ENCODE results near the gene NLRP1.

Gene NLRP1

DNA sequence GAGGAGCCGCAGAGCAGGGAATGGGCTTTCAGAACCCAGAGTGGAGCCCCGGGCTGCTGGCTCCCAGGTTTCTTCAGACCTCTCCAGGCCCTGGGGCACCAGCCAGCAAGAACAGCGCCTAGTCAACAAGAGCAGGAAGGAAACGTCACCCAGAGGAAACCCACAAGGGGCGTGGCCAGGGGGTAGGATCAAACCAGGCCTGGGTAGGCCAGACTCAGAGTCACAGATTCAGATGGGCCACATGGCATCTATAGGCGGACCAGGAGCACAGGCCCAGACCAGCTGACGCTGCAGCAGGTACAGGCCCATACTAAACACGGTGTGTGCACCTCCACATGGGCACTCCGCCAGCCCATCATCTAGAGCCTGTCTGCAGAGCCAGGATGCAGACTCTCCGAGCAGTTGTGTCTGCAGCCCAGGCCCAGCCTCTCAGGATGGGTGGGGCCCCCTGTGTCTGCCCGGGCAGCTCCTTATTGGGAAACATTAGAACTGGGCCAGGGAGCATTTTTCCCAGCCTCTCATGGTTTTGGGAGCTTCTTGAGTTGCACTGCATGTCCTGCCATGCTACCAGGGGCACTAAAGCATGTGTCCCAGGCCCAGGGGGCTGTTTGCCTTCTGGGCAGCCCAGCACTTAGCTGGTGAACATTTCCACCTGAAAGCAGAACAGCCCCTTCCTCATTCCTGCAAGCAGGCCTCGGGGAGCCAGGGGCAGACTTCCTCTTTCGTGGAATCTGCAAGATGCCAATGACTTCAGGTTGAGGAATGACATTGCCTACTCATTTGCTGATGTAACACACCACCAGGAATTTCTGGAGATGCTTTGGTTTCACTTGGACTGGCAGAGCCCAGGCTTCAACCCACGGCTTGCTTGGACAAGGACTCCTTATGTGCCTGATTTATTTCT, at the start of gene NLRP1:
NLRP1 (minus strand) TSS at position 127 of the 904 bp plus-strand sequence. CDS start 552 bp downstream, outside the sequence.
- no peak for DNase-seq

DNA sequence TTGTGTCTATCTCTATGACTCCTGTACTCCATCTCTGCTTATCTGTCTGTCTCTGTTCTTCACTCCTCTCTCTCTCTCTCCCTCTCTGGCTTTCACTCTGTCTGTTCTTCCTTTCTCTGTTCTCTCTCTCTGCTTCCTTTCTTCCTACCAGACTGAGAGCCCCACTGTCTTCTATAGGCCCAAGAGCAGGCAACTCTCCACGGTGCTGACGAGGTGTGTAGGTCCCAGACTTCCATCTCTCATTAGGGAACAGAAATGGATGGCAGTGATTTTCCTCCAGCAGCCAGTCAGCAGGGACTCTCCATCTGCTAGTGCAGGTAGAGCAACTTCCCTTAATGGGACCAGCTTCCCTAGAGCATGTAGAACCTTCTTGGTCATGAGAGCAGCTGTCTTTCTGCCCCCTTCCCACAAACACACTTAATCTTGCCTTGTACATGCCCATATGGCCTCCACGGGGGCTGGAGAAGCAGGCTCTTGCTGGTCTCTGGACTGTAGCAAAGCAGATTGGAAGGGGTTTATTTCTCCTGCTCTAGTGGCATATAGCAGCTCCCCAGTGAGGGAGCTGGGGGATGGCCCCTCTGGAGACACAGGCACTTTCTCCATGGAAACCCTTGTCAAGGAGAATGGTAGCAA, 47.8 kb upstream of the NLRP1 start:
- no peak for DNase-seq

DNA sequence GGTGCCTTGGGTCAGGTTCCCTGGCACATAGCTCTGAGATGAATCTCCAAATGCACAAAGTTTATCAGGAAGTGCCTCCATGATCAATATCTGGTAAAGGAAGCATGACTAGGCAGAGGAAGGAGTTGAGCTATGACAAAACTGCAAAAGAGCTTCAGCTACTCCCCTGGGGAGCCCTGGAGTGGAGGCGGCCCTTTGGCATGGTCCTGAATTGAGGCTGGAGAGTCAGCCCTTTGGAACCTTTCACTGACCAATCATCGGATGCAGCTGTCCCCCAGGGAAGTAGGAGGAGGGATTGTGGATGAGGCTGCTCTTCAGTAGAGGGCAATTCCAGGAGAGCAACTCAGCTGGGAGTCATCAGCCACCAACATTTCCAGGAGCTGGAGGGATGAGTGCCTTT, 46.1 kb upstream of the NLRP1 start:
- DNase-seq: no peak

DNA sequence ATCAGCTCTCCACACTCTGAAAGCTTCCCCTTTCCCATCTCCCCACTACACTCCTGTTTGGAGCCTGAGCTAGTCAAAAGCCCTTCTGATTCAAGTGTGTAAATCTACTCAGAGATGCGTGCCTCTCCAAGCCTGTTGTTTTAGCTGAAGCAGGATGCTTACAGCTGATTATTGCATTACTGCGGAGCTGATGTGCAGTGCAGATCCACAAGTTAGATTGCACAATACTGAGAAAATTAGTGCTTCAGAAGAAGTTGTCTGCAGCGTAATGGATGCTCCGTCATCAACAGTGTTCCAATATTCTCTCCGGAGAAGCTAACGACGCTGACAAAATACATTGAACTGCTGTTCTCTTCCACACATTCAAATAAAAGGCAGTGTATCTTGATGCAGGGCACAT, 44.8 kb upstream of the NLRP1 start:
- no peak for DNase-seq

DNA sequence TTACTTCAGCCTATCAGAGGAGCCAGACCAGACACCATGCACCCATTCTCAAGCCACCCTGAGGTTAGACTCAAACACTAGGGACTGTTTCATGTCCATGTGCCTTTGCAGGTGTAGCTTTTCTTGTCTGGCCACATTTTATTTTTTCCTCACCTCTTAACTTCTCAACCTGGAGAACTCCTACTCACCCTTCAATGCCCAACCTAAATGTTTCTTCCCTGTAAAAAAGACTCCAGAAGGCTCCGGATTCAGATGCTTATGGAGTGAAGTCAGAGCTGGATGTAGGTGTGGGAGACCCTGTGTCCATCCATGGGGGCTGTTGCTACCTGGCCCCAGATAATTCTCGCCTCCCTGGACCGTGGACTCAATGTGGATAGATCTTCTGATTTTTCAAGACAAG, 44.0 kb upstream of the NLRP1 start:
- no peak for DNase-seq

DNA sequence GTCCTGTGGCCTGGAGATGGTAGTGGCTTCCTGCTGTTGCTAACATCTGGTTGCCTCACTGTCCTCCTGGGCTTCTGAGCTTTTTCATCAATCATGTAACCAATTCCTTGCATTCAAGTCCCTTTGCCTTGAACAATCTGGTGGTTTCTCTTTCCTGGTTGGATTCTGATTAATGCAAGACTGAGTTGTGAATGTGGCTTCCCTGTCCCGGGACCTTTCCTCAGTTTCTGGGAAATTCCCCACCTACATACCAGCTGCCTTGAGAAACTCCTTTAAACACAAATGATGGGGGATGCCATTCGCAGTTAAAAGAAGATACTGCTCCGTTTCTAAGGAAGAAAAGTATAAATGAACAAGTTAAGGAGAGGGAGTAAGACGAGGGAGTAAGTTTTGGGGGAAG, 39.9 kb upstream of the NLRP1 start:
- DNase-seq: no peak

DNA sequence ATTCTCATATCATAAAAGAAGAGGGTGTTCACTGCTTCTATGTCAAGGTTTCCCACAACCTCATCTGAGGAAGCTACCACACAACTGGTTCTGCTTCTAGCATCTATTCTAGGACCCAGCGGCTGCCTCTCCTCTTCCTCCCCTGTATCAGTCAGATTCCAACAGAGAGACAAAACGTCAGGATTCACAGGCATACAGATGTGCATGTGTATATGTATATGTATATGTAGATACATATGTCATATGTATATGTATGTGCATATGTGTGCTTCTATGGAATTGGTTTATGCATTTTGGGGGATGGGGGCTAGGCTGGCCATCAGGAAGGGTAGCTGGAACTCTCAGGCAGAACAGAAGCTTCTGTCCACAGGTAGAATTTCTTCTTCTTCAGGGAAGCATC, 37.4 kb upstream of the NLRP1 start:
- DNase-seq: no peak

DNA sequence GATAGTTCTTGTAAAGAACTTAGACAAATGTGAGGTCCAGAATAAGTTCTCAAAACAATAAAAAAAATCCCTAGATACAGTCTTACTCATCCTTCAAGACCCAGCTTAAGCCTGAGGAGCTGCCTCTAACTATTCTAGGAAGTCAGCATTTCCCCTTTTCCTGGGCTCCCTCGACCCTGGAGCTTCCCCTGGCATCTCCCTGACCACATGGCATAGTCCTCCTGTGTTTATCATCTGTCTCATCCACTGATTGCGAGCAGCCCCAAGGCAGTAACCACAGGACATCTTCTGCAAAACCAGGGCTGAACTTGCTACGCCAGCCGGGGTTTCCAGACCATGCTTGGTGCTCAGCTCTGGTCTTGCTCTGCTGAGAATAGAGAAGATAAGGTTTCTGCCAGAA, 36.7 kb upstream of the NLRP1 start:
- DNase-seq: no peak

DNA sequence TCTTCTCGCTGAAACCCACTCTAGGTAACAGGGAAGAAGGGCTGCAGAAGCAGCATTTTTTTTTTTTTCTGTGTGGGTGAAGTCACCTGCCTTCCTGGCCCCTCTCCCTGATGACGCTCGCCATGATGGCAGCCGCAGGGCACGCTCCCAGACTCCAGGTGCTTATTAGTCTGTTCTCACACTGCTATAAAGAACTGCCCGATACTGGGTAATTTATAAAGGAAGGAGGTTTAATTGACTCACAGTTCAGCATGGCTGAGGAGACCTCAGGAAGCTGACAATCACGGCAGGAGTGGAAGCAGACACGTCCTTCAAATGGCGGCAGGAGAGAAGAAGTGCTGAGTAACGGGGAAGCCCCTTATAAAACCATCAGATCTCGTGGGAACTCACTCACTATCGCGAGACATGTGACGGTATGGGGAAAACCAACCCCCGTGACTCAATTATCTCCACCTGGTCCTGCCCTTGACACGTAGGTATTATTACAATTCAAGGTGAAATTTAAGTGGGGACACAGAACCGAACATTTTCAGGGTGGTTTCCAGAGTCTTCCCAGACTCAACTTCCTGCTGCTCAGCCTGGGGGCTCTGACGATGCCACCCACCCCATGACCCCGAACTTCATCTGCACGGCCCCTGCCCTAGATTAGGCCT, 34.9 kb upstream of the NLRP1 start:
- no peak for DNase-seq

DNA sequence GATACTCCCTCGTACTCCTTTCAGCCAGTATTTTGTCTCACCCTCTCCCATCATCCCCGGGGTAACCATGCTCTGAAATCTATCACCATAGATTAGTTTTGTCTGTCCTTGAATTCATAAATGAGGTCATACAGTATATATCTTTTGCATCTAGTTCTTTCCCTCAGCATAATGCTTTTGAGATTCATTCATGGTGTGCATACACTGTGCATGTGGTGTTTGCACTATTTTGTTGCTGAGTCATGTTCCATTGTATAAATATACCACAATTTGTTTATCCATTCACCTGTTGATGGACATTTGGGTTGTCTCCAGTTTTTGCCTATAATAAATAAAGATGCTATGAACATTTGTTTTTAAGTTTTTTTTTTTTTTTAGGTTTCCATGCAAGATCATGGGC, 34.2 kb upstream of the NLRP1 start:
- DNase-seq: no peak

DNA sequence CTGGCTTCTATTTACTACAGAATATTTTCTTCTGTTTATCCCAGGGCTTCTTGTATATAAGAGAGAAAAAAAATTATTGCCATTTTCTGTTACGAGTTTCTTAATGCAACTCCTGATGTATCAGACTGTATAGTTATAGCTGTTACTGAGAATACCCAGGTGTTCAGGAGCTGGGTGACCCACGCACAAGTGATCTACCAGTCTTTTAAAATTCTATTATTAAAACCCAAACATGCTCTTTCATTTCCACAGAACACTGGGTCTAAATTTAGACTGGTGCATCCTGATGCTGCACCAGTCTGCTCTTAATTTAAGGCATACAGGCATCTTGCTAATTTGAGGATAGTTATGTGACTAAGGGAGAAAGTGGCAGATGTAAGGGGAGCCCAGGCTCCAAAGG, 31.2 kb upstream of the NLRP1 start:
- no peak for DNase-seq

DNA sequence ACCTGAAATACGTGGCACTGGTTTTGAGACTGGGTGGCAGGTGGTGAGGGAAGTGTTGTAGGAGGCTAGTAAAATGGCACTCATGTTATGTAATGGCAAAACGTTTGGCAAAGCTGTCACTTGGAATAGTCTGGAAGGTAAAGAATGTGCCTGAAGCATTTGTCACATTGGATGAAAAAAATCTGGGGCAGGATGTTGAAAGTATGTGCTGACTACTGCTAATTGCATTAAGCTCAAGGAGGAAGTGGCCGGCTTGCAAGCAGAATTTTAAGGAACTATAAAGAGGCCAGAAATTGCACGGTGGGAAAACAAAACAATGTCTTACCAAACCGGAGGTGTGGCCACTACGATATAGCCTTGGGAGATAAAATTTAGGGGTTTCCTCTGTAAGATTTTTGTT, 26.6 kb upstream of the NLRP1 start:
- DNase-seq: no peak

DNA sequence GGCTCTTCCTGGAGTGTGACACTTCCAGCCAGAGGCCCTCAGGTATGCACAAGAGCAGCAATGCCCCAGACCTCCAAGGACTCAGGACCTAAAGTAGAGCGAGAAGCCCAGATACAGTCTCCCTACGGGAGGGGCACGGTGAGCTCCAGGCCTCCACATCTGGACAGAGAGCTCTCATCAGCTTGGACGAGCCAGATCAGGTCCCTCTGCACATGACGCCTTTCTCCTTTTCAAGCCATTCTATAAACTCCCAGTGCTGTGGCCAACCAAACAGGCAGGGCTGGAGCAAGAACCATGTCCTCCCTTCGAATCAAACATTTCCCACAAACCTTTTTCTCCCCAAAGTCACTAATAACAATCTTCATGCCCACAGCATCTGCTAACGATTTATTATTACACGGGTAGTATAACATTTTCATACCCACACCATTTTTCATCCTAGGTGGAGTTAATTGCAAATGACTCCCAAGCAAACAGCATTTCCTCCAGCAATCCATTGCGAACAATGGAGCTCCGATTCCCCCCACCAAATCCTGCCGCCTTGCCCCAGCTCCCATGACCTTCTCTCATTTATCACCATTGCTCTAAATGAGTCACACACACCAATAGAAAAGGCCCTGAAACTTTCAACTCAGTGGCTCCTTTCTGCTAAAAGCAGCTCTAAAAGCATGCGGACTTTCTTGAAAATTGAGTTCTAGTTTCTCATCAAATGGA, 24.2 kb upstream of the NLRP1 start:
- DNase-seq: no peak

DNA sequence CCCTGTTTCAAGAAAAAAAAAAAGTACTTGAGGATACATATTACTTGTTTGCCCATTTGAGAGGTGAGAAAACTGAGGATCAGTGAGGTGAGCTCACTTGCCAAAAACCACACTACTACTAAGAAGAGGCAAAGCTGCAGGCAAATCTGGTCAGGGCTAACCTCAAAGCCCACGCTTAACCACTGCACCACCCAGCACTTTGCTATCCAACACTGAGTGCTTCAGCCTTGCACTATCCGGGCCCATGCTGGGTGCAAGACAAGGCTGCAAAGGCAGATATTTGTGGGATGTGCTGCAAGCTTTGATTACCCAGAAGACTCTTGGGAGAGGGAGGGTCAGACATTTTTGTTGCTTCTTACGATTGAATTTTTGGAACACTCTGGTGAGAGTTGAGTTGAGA, 23.6 kb upstream of the NLRP1 start:
- no peak for DNase-seq

DNA sequence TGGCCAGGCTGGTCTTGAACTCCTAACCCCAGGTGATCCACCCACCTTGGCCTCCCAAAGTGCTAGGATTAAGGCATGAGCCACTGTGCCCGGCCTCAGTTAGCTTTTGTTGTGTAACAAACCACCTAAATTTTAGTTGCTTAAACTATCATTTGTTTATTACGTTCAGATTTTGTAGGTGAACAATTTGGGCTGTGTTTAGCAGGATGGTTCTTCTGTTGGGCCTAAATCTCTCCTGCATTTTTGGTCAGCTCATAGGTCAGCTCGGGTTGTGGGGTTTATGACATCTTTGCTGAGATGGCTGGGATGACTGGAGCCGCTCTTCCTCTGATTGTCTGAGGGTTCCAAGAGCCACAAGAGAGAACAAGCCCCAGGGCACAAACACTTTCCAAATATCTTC, 21.1 kb upstream of the NLRP1 start:
- no peak for DNase-seq

DNA sequence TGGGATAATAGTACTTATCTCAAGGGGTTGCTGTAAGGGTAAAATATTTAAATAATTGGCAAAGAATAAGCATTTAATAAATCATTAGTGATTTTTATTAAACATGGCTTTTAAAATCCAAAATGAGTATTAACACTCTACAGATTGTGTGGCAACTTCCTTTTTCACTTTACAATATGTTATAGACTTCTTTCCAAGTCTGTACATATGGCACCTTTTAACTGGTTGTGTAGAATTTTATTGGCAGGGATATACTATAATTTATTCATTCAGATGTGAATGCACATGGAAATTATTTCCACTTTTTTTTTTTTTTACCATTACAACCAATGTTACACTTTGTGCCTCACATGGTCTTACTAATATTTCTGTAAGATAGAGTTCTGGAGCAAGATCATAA, 15.7 kb upstream of the NLRP1 start:
- DNase-seq: peak in 1 of 2 experiments; percentile 7

DNA sequence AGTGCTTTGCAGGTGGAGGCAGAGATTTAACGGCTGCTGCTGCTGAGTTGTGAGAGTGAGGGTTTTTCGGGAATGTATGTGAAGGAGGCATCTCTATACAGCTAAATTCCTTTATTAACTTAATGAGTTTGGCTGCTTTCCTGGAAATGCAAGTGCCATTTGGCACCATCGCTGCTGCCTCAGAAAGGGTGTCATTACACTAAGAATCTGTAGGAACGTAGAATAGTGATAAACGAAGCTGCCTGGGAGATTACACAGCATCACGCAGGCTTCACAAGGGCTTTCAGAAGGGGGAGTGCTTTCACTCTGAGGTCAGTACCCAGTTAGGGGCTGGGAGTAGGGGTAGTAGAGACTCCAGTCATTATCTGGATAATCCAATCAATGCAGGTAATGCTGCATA, 14.1 kb upstream of the NLRP1 start:
- peak; percentile 19 to 62 for DNase-seq

DNA sequence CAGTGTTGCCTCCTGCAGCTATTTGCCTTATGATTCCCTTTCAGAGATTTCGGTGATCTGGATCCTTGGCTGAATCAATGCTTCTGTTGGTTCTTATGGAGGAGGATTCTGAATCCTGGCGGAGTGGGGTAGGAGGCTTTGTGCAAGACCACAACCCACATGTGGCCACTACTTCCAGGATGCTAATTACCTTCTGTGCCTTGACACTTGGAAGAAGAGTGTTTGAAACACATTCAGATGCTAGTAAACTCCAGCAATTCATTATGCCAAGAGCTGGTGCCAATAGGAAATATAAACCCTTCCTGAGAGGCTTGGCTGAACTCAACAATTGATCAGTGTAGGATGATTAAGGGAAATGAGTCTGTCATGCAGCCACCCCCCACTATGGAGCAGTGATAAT, 12.1 kb upstream of the NLRP1 start:
- peak in 1 of 2 experiments; percentile 37 for DNase-seq

DNA sequence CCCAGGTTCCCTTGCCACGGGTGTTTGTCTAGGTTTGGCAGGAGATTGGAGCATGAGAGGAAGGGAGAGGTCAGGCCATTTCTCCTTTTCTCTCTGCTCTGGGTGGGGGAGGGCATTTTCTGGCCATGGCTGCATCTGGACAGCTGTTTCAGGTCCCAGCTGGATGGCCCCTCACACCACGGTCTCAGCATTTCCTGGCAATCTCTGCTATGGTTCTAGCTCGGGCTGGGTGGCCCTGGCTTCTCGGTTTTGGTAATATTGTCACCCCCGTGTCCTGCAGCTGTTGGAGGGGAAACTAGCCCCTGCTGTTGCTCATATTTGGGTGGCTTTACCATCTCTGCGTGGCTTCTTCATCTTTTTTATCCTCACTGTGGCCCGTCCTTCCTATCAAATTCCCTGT, 11.5 kb upstream of the NLRP1 start:
- no peak for DNase-seq

DNA sequence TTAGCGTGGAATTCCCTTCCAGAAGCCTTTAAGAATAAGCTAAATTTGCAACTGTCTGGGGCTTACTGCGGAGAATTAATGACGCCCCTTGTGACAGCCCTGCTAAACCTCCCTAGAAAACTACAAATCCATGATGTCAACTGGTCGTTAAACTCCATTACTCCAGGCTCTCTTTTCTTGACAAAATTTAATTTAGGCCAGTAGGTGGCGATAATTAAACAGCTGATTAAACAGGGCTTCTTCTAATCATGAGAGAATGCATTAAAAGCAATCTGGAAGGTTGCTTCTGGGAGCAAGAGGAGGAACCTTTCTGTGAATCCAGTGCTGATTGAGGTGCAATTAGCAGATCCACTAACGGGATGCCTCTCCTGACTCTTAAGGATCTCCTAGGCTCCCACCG, 8.1 kb upstream of the NLRP1 start:
- peak; percentile 55 to 72 for DNase-seq

DNA sequence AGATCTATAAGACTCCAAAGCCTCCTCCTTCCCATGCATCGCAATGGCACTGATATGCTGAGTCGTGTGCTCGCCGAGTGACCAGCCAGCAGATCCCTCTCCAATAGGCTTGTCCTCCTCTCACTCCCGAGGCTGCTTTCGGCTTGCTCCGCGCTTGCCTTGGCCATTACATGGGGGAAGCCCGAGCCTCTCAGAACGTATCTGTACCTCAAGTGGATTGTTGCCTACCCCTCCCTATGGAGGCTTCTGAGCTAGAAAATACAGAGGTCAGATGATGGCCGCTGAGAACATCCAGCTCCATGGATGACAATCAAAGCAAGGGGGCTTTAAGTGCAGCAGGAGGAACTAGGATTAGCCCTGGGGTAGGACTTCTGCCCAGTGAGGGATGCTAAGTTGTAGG, 7.7 kb upstream of the NLRP1 start:
- DNase-seq: no peak

DNA sequence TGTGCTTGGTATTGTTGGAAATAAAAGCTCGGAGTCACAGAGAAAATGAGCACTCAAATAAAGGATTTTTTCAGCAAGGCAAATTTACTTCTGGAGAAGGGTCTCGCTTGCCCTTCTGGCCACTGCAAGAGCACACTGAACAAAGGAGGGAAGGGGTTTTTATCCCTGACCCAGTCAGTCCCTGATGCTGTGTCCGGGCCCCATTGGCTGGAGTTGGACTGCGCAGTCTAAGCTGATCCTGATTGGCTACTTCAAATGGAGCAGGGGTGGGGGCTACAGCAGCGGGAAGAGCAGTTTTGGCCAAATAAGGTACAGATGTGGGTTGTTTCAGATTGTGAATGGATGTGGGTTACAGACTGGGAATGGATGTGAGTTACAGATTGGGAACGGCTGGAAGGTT, 4.3 kb upstream of the NLRP1 start:
- DNase-seq: no peak

DNA sequence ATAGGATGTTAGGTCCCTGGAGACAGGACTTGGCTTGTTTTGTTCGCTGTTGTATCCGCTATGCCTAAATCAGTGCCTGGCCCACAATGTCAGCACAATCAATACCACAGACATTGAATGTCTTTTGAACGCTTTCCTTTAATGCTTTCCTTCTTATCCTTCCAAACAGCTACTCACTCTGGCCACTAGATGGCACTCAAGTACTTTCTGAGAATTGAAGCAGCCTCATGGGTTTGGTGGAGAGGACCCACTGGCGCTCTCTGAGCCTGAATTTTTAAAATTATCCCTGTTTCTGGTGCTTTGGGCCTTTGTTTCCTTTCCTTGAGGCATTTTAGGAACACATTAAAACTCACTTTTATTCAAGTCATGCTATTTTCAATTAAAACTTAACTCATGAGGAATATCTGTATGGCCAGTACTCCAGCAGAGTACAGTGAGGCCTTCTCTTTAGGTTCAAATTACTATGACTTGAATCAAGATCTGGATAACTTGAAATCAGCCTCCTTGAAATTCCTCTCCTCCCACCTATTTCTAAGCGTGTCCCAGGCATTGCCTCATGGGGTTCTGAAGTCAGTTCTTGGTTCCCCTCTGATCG, 3.2 kb upstream of the NLRP1 start:
- DNase-seq: peak; percentile 78 to 86

All from NCI-H446 (cell line).